Fibroblast of lung (primary cell): Measurements from ENCODE around the gene WDR5B. TPM values are rescaled to one million over a fixed set of nuclear protein-coding genes. Genes with fewer than 3 reads are reported as not detected.

Experiments
- DNase-seq, 2 donors: peaks; one replicate each; pipeline versions ENCODE4 v3.0.0 to v3.0.0-alpha.2; 2010; ENCODE audit warnings: low read depth in 2 of 2
- H2AFZ ChIP-seq: 2 replicates; pipeline ENCODE4 v1.5.1; 2012; ENCODE audit warnings: low read length, control low read depth, inconsistent platforms
- H3K27ac ChIP-seq: 2 replicates; pipeline ENCODE4 v1.5.1; 2011; ENCODE audit warnings: low read length, control low read depth; ENCODE audit not compliant: insufficient read depth
- H3K27me3 ChIP-seq: 2 replicates; pipeline ENCODE4 v1.5.1; 2011; ENCODE audit warnings: mild to moderate bottlenecking, low read length; ENCODE audit not compliant: control insufficient read depth, insufficient read depth
- H3K36me3 ChIP-seq: 2 replicates; pipeline ENCODE4 v1.5.1; 2011; ENCODE audit warnings: low read length; ENCODE audit not compliant: control insufficient read depth, insufficient read depth
- H3K4me1 ChIP-seq: 2 replicates; pipeline ENCODE4 v1.5.1; 2011; ENCODE audit warnings: low read length; ENCODE audit not compliant: control insufficient read depth, insufficient read depth; ENCODE audit errors: extremely low read depth
- H3K4me2 ChIP-seq: 2 replicates; pipeline ENCODE4 v1.5.1; 2011; ENCODE audit warnings: low read length, control low read depth; ENCODE audit not compliant: insufficient read depth; ENCODE audit errors: extremely low read depth
- H3K4me3 ChIP-seq, 4 experiments: fragments of 200-600 bp in 1 of 4; sonication (generic) in 1 of 4; replicated peaks in 1 of 4; 2 replicates each; pipeline ENCODE4 v1.5.1; 2011 to 2016; ENCODE audit warnings: low read length in 4 of 4, low read depth in 3 of 4, mild to moderate bottlenecking in 3 of 4, control low read depth in 2 of 4, inconsistent platforms in 1 of 4, mixed read lengths in 1 of 4; ENCODE audit not compliant: insufficient read depth in 1 of 4; ENCODE audit errors: control extremely low read depth in 1 of 4
- H3K79me2 ChIP-seq: 2 replicates; pipeline ENCODE4 v1.5.1; 2012; ENCODE audit warnings: mild to moderate bottlenecking, low read length, inconsistent platforms; ENCODE audit not compliant: control insufficient read depth, insufficient read depth
- H3K9ac ChIP-seq: 2 replicates; pipeline ENCODE4 v1.5.1; 2011; ENCODE audit warnings: mild to moderate bottlenecking, low read length, control low read depth; ENCODE audit not compliant: insufficient read depth
- H3K9me3 ChIP-seq: 2 replicates; pipeline ENCODE4 v1.5.1; 2012; ENCODE audit warnings: low read depth, low read length; ENCODE audit not compliant: control insufficient read depth, insufficient read depth
- H4K20me1 ChIP-seq: 2 replicates; pipeline ENCODE4 v1.5.1; 2011; ENCODE audit warnings: low read length; ENCODE audit not compliant: control insufficient read depth, insufficient read depth; ENCODE audit errors: extremely low read depth
- EZH2 ChIP-seq: IDR thresholded peaks from 2 replicates; pipeline ENCODE4 v1.5.1; 2012; ENCODE audit warnings: low read length, control low read depth, mild to moderate bottlenecking; ENCODE audit errors: missing control alignments
- polyA plus RNA-seq, 2 donors: library from polyadenylated mRNA; depleted of rRNA in 1 of 2; stranded (reverse) in 1 of 2; unstranded in 1 of 2; fragments of >200 nt; gene quantifications; 2 replicates each; pipeline ENCODE4 v1.2.1, GENCODE V29; 2011 to 2012; ENCODE audit warnings: missing spikeins in 1 of 2
- total RNA-seq: library from RNA; depleted of rRNA; stranded (reverse); fragments of >200 nt; gene quantifications from 2 replicates; pipeline ENCODE4 v1.2.1, GENCODE V29; 2014
- TF ChIP-seq, protein P1 (sequence below), 2 donors: IDR thresholded peaks in 1 of 2; conservative IDR thresholded peaks in 1 of 2; 1 replicate in 1 of 2; 2 replicates in 1 of 2; pipeline ENCODE4 v1.5.1; 2011 to 2012; ENCODE audit warnings: low read length in 2 of 2, control low read depth in 1 of 2, inconsistent platforms in 1 of 2, low read depth in 1 of 2, mild to moderate bottlenecking in 1 of 2

The WDR5B gene
- total and polyA plus RNA-seq, 2 donors (not counting 1 experiment from before 2014, with no cell fraction given): 6.6 to 7.2 TPM

DNA sequence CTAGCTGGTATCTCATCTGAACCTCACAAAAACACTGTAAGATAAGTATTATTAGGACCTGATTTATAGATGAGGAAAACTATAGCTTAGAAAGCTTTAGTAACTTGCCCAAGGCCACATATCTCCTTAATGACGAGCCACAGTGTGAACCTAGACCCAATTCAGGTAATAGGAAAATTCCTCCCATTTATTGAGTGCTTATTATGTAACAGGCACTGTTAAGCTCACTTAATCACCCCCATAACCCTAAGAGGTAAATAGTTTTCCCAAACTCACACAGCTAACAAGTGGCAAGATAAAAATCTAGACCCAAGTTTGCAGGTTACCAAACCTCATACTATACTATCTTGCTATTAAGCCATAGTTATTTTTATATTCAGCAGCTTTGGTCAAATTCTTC is 7.9 kb downstream of the WDR5B start:
- Histone ChIP-seq H3K9ac (no peak overlapping the region), H4K20me1 (no peaks in the 10 kb centered on the region), H3K27me3 (no peaks in the 10 kb centered on the region), H3K36me3 (no peaks in the 10 kb centered on the region), H2AFZ (no peak overlapping the region), H3K9me3 (no peaks in the 10 kb centered on the region), H3K4me3 (no peak overlapping the region), H3K4me1 (no peaks in the 10 kb centered on the region), H3K27ac (no peak overlapping the region), H3K4me2 (no peak overlapping the region), H3K79me2 (no peaks in the 10 kb centered on the region)
- no peak for DNase-seq
- TF ChIP-seq, protein P1, sequence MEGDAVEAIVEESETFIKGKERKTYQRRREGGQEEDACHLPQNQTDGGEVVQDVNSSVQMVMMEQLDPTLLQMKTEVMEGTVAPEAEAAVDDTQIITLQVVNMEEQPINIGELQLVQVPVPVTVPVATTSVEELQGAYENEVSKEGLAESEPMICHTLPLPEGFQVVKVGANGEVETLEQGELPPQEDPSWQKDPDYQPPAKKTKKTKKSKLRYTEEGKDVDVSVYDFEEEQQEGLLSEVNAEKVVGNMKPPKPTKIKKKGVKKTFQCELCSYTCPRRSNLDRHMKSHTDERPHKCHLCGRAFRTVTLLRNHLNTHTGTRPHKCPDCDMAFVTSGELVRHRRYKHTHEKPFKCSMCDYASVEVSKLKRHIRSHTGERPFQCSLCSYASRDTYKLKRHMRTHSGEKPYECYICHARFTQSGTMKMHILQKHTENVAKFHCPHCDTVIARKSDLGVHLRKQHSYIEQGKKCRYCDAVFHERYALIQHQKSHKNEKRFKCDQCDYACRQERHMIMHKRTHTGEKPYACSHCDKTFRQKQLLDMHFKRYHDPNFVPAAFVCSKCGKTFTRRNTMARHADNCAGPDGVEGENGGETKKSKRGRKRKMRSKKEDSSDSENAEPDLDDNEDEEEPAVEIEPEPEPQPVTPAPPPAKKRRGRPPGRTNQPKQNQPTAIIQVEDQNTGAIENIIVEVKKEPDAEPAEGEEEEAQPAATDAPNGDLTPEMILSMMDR (conservative IDR thresholded peaks at IDR 0.05 in 1 of 2, IDR thresholded peaks at IDR 0.05 in 1 of 2; ENCODE audit: low read depth in 1 of 2, low read length in 2 of 2): no peak
- TF ChIP-seq EZH2: no peak

DNA sequence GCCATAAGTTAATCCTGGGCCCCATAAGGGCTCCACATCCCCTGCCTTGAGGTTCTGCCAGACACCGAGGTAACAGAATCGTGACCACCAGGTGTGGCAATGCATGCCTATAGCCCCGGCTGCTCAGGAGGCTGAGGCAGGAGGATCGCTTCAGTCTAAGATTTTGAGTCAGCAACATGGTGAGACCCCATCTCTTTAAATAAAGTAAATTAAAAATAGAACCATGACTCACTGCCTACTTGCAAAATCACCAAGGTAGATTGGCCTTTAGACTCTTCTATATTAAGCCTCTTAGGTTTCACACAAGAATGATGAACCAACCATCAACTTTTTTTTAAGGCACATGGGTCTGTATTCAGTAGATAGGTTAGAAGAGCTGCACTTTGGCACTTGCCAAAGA is 9.7 kb downstream of the WDR5B start:
- Histone ChIP-seq H3K4me1 (no peaks in the 10 kb centered on the region), H3K4me2 (no peak overlapping the region), H3K9ac (no peak overlapping the region), H4K20me1 (no peaks in the 10 kb centered on the region), H2AFZ (no peak overlapping the region), H3K36me3 (no peaks in the 10 kb centered on the region), H3K27ac (no peak overlapping the region), H3K9me3 (no peaks in the 10 kb centered on the region), H3K79me2 (no peaks in the 10 kb centered on the region), H3K4me3 (no peak overlapping the region), H3K27me3 (no peaks in the 10 kb centered on the region)
- no peak for TF ChIP-seq EZH2
- TF ChIP-seq, protein P1 (conservative IDR thresholded peaks at IDR 0.05 in 1 of 2, IDR thresholded peaks at IDR 0.05 in 1 of 2; ENCODE audit: low read depth in 1 of 2, low read length in 2 of 2): no peak
- no peak for DNase-seq

DNA sequence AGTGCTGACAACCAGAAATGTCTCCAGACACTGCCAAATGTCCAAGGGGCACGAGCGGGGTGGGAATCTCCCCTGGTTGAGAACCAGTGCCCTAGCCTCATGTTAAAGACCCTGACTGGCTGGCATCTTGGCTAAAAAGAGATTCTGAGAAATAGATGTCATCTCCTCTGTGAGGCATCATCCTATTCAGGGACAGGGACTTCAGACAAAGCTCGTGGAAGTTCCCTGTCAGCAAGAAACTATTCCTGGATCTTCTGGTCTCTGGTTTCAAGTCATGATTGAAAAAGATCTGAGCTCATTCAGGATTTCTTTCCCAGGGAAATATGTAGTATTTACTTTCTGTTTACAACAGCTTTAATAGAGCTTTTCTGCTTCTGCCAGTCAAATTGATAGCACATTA is 10.8 kb downstream of the WDR5B start:
- Histone ChIP-seq H3K4me1 (no peaks in the 10 kb centered on the region), H3K4me3 (no peak overlapping the region), H4K20me1 (no peaks in the 10 kb centered on the region), H3K9ac (no peak overlapping the region), H3K79me2 (no peaks in the 10 kb centered on the region), H3K4me2 (no peak overlapping the region), H2AFZ (no peak overlapping the region), H3K27ac (no peak overlapping the region), H3K9me3 (no peaks in the 10 kb centered on the region), H3K36me3 (no peaks in the 10 kb centered on the region), H3K27me3 (no peaks in the 10 kb centered on the region)
- DNase-seq: no peak
- TF ChIP-seq EZH2: no peak
- TF ChIP-seq, protein P1 (conservative IDR thresholded peaks at IDR 0.05 in 1 of 2, IDR thresholded peaks at IDR 0.05 in 1 of 2; ENCODE audit: low read depth in 1 of 2, low read length in 2 of 2): no peak
